HG03460 (cell line): ENCODE results near the gene MOB3C.
"Not testable (repeated sequence)": the region's sequence is repeated elsewhere in the genome, so short reads cannot be mapped to it uniquely, and the experiment has no call there.

Source experiments
- ATAC-seq: cut with Tn5 transposase; IDR thresholded peaks from one replicate; pipeline ENCODE4 v1.9.1; 2021; ENCODE audit not compliant: unreplicated experiment

MOB3C gene

GRCh38 chr1:46616277-46617107 lies at the start of gene MOB3C:
MOB3C (minus strand) TSS chr1:46616811; CDS start chr1:46613321, 3,490 bp downstream.
- peak; percentile 61 for ATAC-seq

DNA sequence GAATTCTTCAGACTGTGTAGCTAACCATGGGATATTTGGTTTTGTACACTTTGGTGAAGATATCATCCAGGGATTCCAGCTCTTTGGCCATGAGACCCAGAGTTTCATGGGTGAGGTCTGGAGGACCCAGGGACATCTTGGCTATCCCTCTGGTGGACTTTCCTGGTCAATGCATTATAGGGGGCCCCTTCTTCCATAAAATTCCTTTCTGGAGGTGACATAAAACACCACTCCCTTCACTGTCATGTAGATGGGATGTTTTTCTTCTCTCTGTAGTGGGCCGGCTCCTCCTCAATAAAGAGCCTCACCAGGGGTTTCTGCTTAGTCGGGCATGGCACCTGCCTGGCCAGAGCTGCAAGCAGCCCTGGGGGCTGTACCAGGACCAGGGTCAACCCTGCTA lies 49.4 kb upstream of the MOB3C start:
- ATAC-seq, result no peak

DNA sequence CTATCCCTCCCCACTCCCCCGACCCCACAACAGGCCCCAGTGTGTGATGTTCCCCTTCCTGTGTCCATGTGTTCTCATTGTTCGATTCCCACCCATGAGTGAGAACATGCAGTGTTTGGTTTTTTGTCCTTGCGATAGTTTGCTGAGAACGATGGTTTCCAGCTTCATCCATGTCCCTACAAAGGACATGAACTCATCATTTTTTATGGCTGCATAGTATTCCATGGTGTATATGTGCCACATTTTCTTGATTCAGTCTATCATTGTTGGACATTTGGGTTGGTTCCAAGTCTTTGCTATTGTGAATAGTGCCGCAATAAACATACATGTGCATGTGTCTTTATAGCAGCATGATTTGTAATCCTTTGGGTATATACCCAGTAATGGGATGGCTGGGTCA lies 46.3 kb upstream of the MOB3C start:
- not testable (repeated sequence) for ATAC-seq

DNA sequence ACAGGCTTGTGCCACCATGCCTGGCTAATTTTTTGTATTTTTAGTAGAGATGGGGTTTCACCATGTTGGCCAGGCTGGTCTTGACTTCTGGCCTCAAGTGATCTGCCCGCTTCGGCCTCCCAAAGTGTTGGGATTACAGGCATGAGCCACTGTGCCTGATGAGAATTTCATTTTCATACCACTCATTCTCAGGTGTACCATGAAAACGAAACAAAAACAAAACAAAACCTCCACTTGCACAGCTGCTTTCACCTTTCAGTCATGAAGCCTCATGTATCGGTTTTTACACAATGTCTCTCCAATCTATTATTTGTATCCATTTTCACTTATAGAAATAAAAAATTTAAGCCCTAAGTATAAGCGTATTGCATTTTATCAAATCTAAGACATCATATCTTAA lies 43.5 kb upstream of the MOB3C start:
- peak; percentile 81 for ATAC-seq

- peak; percentile 20 for ATAC-seq
Measured at GRCh38 chr1:46659307-46659870, 42.8 kb upstream of the MOB3C start.

GRCh38 chr1:46657775-46658174 lies 41.2 kb upstream of the MOB3C start:
- no peak for ATAC-seq

DNA sequence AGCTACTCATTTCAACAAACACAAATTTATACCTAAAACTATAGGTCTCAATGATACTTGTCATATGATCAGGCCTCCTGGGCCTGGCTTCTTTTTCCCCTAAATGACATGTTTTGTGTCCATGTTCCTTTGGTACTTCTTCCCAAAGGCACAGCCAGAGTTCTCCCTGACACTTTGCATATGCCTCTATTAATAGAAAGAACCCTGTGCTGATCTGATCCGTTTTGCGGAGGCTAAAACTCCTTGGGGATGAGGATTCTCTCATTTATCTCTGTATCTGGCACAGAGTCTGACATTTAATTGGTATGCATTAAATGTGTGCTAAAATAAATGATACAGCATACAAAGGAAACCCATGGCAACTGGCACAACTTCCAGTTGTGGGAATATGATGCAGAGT lies 40.0 kb upstream of the MOB3C start:
- no peak for ATAC-seq

DNA sequence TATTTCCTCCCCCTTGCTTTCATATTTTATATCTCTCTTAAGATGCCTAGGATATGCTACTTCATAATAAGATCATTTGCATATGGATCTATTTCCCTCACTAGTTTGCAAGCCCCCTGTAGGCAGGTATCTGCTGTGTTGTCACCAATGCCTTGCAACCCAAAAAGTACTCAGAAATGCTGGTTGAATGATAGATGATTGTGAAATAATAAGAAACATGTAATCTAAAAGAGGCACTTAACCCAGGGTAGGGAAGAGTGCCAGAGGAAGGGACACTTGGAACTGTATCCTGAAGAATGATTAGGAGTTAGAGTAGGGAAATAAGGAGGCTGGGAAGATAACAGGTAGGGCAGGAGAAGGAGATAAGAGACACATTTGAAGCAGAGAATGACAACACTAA lies 39.2 kb upstream of the MOB3C start:
- ATAC-seq, result no peak

- not testable (repeated sequence) for ATAC-seq
Measured at GRCh38 chr1:46654698-46655097, 38.1 kb upstream of the MOB3C start.

- no peak for ATAC-seq
Measured at GRCh38 chr1:46654012-46654411, 37.4 kb upstream of the MOB3C start.

GRCh38 chr1:46653405-46653958 lies 36.9 kb upstream of the MOB3C start:
- no peak for ATAC-seq

- no peak for ATAC-seq
Measured at GRCh38 chr1:46652321-46653100, 35.9 kb upstream of the MOB3C start.

DNA sequence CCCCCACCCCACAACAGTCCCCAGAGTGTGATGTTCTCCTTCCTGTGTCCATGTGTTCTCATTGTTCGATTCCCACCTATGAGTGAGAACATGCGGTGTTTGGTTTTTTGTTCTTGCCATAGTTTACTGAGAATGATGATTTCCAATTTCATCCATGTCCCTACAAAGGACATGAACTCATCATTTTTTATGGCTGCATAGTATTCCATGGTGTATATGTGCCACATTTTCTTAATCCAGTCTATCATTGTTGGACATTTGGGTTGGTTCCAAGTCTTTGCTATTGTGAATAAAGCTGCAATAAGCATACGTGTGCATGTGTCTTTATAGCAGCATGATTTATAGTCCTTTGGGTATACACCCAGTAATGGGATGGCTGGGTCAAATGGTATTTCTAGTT lies 34.5 kb upstream of the MOB3C start:
- ATAC-seq, result not testable (repeated sequence)

DNA sequence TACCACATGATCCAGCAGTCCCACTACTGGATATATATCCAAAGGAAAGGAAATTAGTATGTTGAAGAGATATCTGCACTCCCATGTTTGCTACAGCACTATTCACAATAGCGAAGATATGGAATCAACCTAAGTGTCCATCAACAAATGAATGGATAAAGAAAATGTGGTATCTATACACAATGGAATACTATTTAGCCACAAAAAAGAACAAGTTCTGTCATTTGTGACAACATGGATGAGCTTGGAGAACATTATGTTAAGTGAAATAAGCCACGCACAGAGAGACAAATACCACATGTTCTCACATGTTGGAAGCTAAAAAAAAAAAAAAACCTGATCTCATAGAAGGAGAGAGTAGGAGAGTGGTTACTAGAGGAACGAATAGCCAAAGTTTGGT lies 33.9 kb upstream of the MOB3C start:
- no peak for ATAC-seq

DNA sequence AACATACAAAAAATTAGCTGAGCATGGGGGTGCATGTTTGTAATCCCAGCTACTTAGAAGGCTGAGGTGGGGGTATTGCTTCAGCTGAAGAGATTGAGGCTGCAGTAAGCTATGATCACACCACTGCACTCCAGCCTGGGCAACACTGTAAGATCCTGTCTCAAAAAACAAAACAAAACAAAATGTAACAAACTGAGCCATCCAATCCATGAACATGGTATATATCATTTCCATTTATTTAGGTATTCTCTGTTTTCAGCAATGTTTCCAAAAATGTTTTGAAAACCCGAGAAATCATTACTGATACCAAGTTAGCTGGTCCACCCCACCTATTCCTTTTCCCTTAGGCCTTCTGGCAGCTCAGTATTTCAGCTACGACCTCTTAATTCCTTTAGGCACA lies 33.2 kb upstream of the MOB3C start:
- ATAC-seq, result no peak

GRCh38 chr1:46647611-46648010 lies 31.0 kb upstream of the MOB3C start:
- ATAC-seq, result no peak

- no peak for ATAC-seq
Measured at GRCh38 chr1:46646844-46647243, 30.2 kb upstream of the MOB3C start.

- ATAC-seq, result no peak
Measured at GRCh38 chr1:46646331-46646730, 29.7 kb upstream of the MOB3C start.

GRCh38 chr1:46645815-46646214 lies 29.2 kb upstream of the MOB3C start:
- no peak for ATAC-seq

DNA sequence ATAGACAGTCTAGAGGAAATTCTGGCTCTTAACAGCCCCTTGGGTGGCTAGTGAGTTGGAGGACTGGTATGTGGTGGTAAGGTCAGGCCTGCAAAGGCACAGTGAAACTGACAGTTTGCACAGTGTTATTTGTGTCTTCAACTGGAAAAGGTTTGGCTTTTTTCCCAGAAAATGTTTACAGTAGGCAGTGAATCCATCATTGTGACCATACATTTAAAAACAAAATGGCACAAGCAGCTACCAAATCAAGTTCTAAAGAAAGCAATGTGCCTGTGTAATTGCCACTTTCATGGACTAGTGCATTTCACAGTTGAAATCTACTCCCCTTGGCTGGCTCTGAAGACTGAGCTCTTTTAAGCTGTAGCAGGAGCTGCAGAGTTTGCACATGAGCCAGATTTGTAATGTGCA lies 26.8 kb upstream of the MOB3C start:
- no peak for ATAC-seq

GRCh38 chr1:46642115-46642680 lies 25.6 kb upstream of the MOB3C start:
- no peak for ATAC-seq
